IPS DF 6.9 (cell line): Measurements from ENCODE around the gene TVP23A.
A peak's percentile ranks its signal among the peaks of the same experiment; 100 is the strongest.
"Not testable (repeated sequence)": the region's sequence is repeated elsewhere in the genome, so short reads cannot be mapped to it uniquely, and the experiment has no call there.

Experiments used
- DNase-seq: peaks from one replicate; pipeline ENCODE4 v3.0.0-alpha.2; 2013; ENCODE audit warnings: low read depth, low spot score
- H3K27ac ChIP-seq: one replicate; pipeline ENCODE4 v1.5.1; 2013; ENCODE audit warnings: low read length, control low read depth
- H3K27me3 ChIP-seq: 2 replicates; pipeline ENCODE4 v1.6.1; 2013; ENCODE audit warnings: mild to moderate bottlenecking, low read length; ENCODE audit not compliant: control insufficient read depth, insufficient read depth
- H3K36me3 ChIP-seq: 2 replicates; pipeline ENCODE4 v1.6.1; 2013; ENCODE audit warnings: low read length; ENCODE audit not compliant: control insufficient read depth, insufficient read depth
- H3K4me1 ChIP-seq: 2 replicates; pipeline ENCODE4 v1.6.1; 2013; ENCODE audit warnings: low read length; ENCODE audit not compliant: control insufficient read depth, insufficient read depth
- H3K4me3 ChIP-seq: 2 replicates; pipeline ENCODE4 v1.5.1; 2013; ENCODE audit warnings: mild to moderate bottlenecking, low read length
- H3K9me3 ChIP-seq: 2 replicates; pipeline ENCODE4 v1.6.1; 2013; ENCODE audit warnings: low read length, inconsistent platforms; ENCODE audit not compliant: control insufficient read depth, insufficient read depth
- WGBS: extraction: QIAGEN DNeasy Blood & Tissue Kit; methylation state at CpG from one replicate; pipeline ENCODE4 v1.1.7; 2013; ENCODE audit warnings: mixed read lengths, missing lambda C conversion rate; ENCODE audit not compliant: insufficient read length, insufficient coverage; 5-methylcytosine and 5-hydroxymethylcytosine counted together

The TVP23A gene

DNA sequence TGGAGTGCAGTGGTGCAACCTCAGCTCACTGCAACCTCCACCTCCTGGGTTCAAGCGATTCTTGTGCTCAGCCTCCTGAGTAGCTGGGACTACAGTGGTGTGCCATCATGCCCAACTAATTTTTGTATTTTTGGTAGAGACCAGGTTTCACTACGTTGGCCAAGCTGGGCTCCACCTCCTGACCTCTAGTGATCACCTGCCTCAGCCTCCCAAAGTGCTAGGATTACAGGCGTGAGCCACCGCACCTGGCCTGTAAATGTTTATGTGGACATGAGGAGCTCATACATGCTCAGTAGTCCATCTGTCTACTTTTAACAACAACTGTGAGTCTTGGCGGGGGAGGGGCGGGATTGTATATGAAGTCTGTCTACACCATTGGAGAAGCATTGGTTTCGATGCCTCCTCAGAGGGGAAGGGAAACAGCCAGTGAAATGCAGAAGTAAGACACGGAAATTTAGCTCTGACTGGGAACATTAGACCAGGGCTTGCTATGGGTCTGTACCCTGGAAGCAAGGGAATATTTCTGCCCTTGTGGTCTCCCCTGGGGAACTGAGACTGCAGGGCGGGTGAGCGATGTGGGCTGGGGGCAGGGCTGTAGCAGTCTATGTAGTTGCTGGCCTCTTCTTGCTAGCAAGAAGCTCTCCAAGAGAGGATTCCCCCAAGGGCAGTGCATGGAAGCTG, 65.6 kb downstream of the TVP23A start:
- Histone ChIP-seq H3K27ac (no peak overlapping the region), H3K27me3 (no peaks in the 10 kb centered on the region), H3K9me3 (no peaks in the 10 kb centered on the region), H3K36me3 (peaks cover 3% of the 10 kb centered on the region; the same call in 1 of the 2 replicates), H3K4me1 (no peaks in the 10 kb centered on the region), H3K4me3 (no peak overlapping the region)
- no peak for DNase-seq
- no CpG with 5 or more reads among the region's 10 CpGs for WGBS

GRCh38 chr16:10751291-10751697, 67.3 kb downstream of the TVP23A start:
- H3K4me3 ChIP-seq: no peak overlapping the region
- H3K36me3 ChIP-seq: no peaks in the 10 kb centered on the region; the same call in 1 of the 2 replicates
- H3K4me1 ChIP-seq: no peaks in the 10 kb centered on the region
- DNase-seq: no peak
- H3K9me3 ChIP-seq: no peaks in the 10 kb centered on the region
- H3K27me3 ChIP-seq: no peaks in the 10 kb centered on the region
- no CpG with 5 or more reads among the region's 13 CpGs for WGBS
- no peak overlapping the region for H3K27ac ChIP-seq

DNA sequence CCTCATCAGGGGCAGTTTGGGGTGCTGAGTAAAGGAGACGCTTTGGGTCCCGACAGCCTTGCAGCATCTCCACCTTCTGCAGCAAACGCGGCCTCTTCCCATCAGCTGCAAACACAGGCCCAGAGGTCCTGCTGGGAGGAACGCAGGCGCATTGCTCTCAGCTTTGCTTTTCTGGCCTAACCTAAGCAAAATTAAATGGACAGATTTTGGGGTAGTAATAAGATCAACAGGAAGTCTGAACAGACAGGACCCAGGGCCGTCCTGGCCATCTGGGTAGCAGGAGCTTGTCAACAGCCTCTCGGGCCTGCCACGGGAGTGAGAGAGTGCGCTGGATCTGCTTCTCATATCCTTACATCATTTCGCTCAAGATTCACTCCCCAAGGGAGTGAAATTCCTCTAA, 67.8 kb downstream of the TVP23A start:
- Histone ChIP-seq H3K4me3 (no peak overlapping the region), H3K4me1 (no peaks in the 10 kb centered on the region), H3K27me3 (no peaks in the 10 kb centered on the region), H3K36me3 (no peaks in the 10 kb centered on the region; the same call in 1 of the 2 replicates), H3K9me3 (no peaks in the 10 kb centered on the region), H3K27ac (no peak overlapping the region)
- no CpG with 5 or more reads among the region's 11 CpGs for WGBS
- no peak for DNase-seq

GRCh38 chr16:10745841-10746240, 72.8 kb downstream of the TVP23A start:
- Histone ChIP-seq H3K4me3 (no peak overlapping the region), H3K27me3 (no peaks in the 10 kb centered on the region), H3K36me3 (no peaks in the 10 kb centered on the region; the same call in 1 of the 2 replicates), H3K4me1 (no peaks in the 10 kb centered on the region), H3K9me3 (no peaks in the 10 kb centered on the region), H3K27ac (no peak overlapping the region)
- no peak for DNase-seq
- no CpG with 5 or more reads among the region's 2 CpGs for WGBS

DNA sequence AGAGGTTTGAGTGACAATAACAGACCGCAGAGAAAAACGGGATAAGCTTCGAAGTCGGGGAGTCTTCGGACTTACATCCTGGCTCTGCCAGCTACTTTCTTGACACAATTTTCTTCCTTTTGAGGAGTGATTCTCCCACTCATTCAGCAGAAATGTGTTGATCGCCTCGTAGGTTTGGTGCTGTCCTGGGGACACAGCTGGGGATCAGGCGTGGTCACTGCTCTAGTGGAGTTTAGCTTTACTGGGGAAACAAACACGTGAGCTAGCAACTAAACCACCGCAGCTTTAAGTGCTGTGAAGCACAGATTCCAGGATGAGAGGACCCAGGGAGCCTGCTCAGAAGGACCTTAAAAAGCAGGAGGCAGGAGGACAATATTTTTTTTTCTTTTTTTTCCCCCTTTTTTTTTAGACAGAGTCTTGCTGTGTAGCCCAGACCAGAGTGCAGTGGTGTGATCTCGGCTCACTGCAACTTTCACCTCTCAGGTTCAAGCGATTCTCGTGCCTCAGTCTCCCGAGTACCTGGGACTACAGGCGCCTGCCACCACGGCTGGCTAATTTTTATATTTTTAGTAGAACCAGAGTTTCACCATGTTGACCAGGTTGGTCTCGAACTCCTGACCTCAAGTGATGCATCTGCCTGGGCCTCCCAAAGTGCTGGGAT, 74.1 kb downstream of the TVP23A start:
- no peaks in the 10 kb centered on the region for H3K27me3 ChIP-seq
- no peaks in the 10 kb centered on the region for H3K4me1 ChIP-seq
- H3K4me3 ChIP-seq: peak overlapping the region; percentile 27; the same call in 1 of the 2 replicates
- no peaks in the 10 kb centered on the region; the same call in 1 of the 2 replicates for H3K36me3 ChIP-seq
- DNase-seq: peak; percentile 2
- H3K27ac ChIP-seq: no peak overlapping the region
- no peaks in the 10 kb centered on the region for H3K9me3 ChIP-seq
- no CpG with 5 or more reads among the region's 17 CpGs for WGBS

DNA sequence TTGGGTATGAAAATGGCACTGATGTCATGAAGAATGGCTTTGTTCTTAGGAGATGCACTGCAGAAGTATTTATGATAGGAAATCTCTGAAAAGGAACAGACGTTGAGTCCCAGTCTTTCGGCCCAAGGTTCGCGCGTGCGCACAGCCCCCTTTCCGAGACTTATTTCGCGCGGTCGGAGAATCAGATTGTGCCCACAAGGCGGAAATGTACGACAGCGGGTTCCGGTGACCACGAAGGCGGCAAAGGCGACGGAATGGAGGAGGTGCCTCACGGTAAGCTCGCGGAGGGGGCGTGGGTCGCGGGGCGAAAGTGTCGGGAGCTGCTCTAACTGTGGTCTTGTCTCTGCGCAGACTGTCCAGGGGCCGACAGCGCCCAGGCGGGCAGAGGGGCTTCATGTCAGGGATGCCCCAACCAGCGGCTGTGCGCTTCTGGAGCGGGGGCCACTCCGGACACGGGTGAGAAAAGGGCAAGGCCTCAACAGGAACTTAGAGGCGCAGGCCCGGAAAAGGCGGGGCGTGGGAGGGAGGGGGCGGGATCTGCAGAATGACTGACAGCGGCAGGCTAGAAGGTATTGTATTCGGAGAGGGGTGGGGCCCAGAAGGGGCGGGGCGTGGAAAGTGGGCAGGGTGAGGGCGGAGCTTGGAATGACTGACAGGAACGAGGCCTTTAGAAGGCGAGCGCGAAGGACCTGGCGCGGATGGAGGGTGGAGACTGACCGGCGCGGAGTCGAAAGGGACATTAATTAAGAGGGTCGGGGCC, 74.8 kb downstream of the TVP23A start, which contains the start of gene NUBP1:
Gene NUBP1 (plus strand): TSS at position 233 of the 760 bp plus-strand sequence. CDS start 22 bp downstream, at position 255.
- H3K4me1 ChIP-seq: no peaks in the 10 kb centered on the region
- peak; percentile 63 for DNase-seq
- H3K27me3 ChIP-seq: no peaks in the 10 kb centered on the region
- no peaks in the 10 kb centered on the region for H3K36me3 ChIP-seq
- peak within 1 kb of the TSS; percentile 54; the same call in 1 of the 2 replicates for H3K4me3 ChIP-seq
- no peaks in the 10 kb centered on the region for H3K9me3 ChIP-seq
- WGBS: no CpG with 5 or more reads among the region's 57 CpGs
- H3K27ac ChIP-seq: no peak within 1 kb of the TSS

GRCh38 chr16:10743227-10743609, 75.4 kb downstream of the TVP23A start:
- Histone ChIP-seq H3K27ac (no peak overlapping the region), H3K4me3 (peak overlapping the region; percentile 54; the same call in 1 of the 2 replicates), H3K27me3 (no peaks in the 10 kb centered on the region), H3K4me1 (no peaks in the 10 kb centered on the region), H3K36me3 (no peaks in the 10 kb centered on the region), H3K9me3 (no peaks in the 10 kb centered on the region)
- no peak for DNase-seq
- WGBS: no CpG with 5 or more reads among the region's 5 CpGs

DNA sequence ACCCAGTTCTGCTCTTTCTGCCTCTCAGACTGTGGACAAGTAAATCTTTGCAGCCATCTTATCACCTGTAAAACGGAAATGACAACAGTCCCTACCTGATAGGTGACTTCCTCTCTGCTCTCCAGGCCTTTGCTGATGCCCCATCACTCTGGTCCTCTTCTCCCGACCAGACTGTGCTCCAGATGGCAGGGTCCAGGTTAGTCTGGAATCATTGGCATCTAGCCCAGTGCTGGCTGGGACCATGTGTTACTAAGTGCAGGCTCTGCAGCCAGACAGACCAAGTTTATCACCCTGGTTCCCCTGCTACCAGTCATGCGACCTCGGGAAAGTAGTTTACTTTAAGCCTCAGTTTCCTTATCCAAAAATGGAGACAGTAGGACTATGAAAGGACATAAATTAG, 76.8 kb downstream of the TVP23A start:
- H3K27me3 ChIP-seq: no peaks in the 10 kb centered on the region
- DNase-seq: no peak
- no peak overlapping the region for H3K27ac ChIP-seq
- H3K9me3 ChIP-seq: no peaks in the 10 kb centered on the region
- no peaks in the 10 kb centered on the region for H3K4me1 ChIP-seq
- no peaks in the 10 kb centered on the region for H3K36me3 ChIP-seq
- no peak overlapping the region for H3K4me3 ChIP-seq
- WGBS: no CpG with 5 or more reads among the region's 4 CpGs

DNA sequence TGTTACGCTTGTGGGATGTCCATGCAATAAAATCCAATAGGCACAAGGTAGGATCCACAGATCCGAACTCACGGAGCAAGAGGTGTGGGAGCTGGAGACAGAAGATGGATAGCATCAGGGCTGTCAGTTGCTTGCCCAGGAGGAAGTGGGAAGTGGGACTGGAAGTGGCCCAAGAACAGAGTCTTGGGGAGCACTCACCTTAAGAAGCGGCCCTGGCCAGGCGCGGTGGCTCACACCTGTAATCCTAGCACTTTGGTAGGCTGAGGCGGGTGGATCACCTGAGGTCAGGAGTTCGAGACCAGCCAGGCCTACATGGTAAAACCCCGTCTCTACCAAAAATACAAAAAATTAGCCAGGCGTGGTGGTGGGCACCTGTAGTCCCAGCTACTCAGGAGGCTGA, 77.3 kb downstream of the TVP23A start:
- not testable (repeated sequence) for H3K4me3 ChIP-seq

DNA sequence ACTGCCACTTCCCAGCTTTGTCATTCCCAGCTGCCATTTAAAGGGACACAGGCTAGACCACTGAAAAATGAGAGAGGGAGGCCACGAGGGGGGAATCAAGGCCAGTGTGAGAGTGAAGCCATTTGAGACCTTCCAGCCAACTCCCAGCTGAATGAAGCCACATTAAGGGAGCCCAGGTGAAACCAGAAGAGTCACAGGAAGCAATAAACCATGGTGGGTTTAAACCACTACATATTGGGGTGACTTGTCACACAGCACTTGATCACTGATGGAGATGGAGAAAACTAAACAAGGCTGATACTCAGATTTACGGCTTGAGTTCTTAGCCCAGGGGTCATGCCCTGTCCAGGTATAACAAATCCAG, 77.8 kb downstream of the TVP23A start:
- H3K27ac ChIP-seq: no peak overlapping the region
- no peaks in the 10 kb centered on the region for H3K4me1 ChIP-seq
- H3K27me3 ChIP-seq: no peaks in the 10 kb centered on the region
- H3K36me3 ChIP-seq: no peaks in the 10 kb centered on the region
- H3K9me3 ChIP-seq: no peaks in the 10 kb centered on the region
- H3K4me3 ChIP-seq: no peak overlapping the region
- DNase-seq: no peak
- WGBS: no CpG with 5 or more reads among the region's 2 CpGs

More for the DNA sequence above, 77.3 kb downstream of the TVP23A start:
- H3K27me3 ChIP-seq, H3K27ac ChIP-seq, DNase-seq, H3K36me3 ChIP-seq, H3K4me1 ChIP-seq, H3K9me3 ChIP-seq: not testable (repeated sequence)
- no CpG with 5 or more reads among the region's 10 CpGs for WGBS
